ENCODE results near the gene PPFIBP1. TPM values are rescaled to one million over a fixed set of nuclear protein-coding genes. Genes with fewer than 3 reads are reported as not detected.

Gene PPFIBP1
- total RNA-seq, 1 donor from 2014 or later = 31.1 TPM

- no peak for DNase-seq (ENCODE audit: low read depth)
- Histone ChIP-seq H3K36me3 (ENCODE audit: control insufficient read depth, insufficient read depth, low read length) (no peaks in the 10 kb centered on the region), H3K27me3 (ENCODE audit: control insufficient read depth, insufficient read depth, low read length) (no peaks in the 10 kb centered on the region), H3K4me3 (ENCODE audit: low read depth, low read length) (no peak overlapping the region)
- FAIRE-seq = no peak
- no peak for TF ChIP-seq CTCF (IDR thresholded peaks at IDR 0.05; ENCODE audit: insufficient read depth, low read length, severe bottlenecking)
Observed at GRCh38 chr12:27521066-27521465, 2.9 kb upstream of the PPFIBP1 start.

- no peak overlapping the region for H3K4me3 ChIP-seq (ENCODE audit: low read depth, low read length)
- DNase-seq (ENCODE audit: low read depth) = no peak
- no peak for FAIRE-seq
- H3K36me3 ChIP-seq (ENCODE audit: control insufficient read depth, insufficient read depth, low read length) = no peaks in the 10 kb centered on the region
- H3K27me3 ChIP-seq (ENCODE audit: control insufficient read depth, insufficient read depth, low read length) = no peaks in the 10 kb centered on the region
- TF ChIP-seq CTCF (IDR thresholded peaks at IDR 0.05; ENCODE audit: insufficient read depth, low read length, severe bottlenecking) = no peak
Observed at GRCh38 chr12:27521981-27522380, 2.0 kb upstream of the PPFIBP1 start.

GRCh38 chr12:27523305-27523641 lies 733 bp upstream of the PPFIBP1 start:
- H3K4me3 ChIP-seq (ENCODE audit: low read depth, low read length) = peak overlapping the region; percentile 75
- no peak for FAIRE-seq
- no peak for TF ChIP-seq CTCF (IDR thresholded peaks at IDR 0.05; ENCODE audit: insufficient read depth, low read length, severe bottlenecking)
- no peak for DNase-seq (ENCODE audit: low read depth)
- H3K36me3 ChIP-seq (ENCODE audit: control insufficient read depth, insufficient read depth, low read length) = no peaks in the 10 kb centered on the region
- no peaks in the 10 kb centered on the region for H3K27me3 ChIP-seq (ENCODE audit: control insufficient read depth, insufficient read depth, low read length)

GRCh38 chr12:27524494-27524835 lies 459 bp downstream of the PPFIBP1 start:
- TF ChIP-seq CTCF (IDR thresholded peaks at IDR 0.05; ENCODE audit: insufficient read depth, low read length, severe bottlenecking) = no peak
- no peaks in the 10 kb centered on the region for H3K27me3 ChIP-seq (ENCODE audit: control insufficient read depth, insufficient read depth, low read length)
- no peak for DNase-seq (ENCODE audit: low read depth)
- no peak for FAIRE-seq
- H3K36me3 ChIP-seq (ENCODE audit: control insufficient read depth, insufficient read depth, low read length) = no peaks in the 10 kb centered on the region
- peak overlapping the region; percentile 75 for H3K4me3 ChIP-seq (ENCODE audit: low read depth, low read length)

DNA sequence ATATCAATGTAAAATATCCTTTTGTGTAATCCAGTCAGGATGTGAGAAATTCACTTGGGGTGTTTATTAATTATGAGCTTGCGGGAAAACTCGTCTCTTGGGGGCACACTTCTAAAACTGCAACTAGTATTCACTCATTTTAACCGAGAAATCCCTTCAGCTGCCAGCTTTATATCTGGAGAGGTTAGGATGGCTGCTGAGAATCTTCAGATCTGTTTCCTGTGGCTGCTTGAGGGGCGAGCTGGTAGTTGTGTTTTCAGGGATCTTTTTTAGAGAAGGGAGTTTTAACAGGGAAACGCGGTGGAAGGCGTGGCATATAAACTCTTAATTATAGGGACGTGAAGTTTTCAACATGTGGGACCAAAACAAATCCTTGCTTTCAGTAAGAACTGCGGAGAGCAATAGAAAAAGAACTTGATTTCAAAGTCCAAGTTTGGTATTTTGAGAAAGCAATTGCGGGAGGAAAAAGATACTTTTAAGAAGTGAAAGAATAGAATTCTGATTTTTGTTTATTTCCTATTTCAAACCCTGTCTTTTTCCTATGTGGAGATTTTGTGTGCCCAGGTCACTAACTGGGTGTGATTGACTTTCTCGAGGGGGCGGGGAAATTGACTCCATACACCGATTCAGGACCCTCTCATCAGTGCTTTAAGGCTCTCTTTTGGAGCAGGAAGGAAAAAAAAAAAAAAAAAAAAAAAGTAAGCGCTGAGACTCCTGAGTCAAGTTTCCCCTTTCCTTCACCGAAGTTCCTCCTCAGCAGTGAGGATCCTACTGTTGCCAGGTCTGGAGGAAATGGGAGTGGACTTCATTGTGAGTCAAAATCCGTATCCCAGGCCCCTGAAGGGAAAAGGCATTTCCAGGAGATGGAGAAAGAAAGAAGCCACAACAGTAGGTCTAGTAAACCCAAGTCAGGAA lies 1.1 kb downstream of the PPFIBP1 start:
- no peak for FAIRE-seq
- H3K27me3 ChIP-seq (ENCODE audit: control insufficient read depth, insufficient read depth, low read length) = no peaks in the 10 kb centered on the region
- peak; percentile 86 for DNase-seq (ENCODE audit: low read depth)
- TF ChIP-seq CTCF (IDR thresholded peaks at IDR 0.05; ENCODE audit: insufficient read depth, low read length, severe bottlenecking) = no peak
- H3K4me3 ChIP-seq (ENCODE audit: low read depth, low read length) = peak overlapping the region; percentile 75
- no peaks in the 10 kb centered on the region for H3K36me3 ChIP-seq (ENCODE audit: control insufficient read depth, insufficient read depth, low read length)

- no peak for FAIRE-seq
- no peak overlapping the region for H3K4me3 ChIP-seq (ENCODE audit: low read depth, low read length)
- no peak for DNase-seq (ENCODE audit: low read depth)
- TF ChIP-seq CTCF (IDR thresholded peaks at IDR 0.05; ENCODE audit: insufficient read depth, low read length, severe bottlenecking) = no peak
- no peaks in the 10 kb centered on the region for H3K27me3 ChIP-seq (ENCODE audit: control insufficient read depth, insufficient read depth, low read length)
- no peaks in the 10 kb centered on the region for H3K36me3 ChIP-seq (ENCODE audit: control insufficient read depth, insufficient read depth, low read length)
Observed at GRCh38 chr12:27527512-27527911, 3.5 kb downstream of the PPFIBP1 start.

Data from bronchial epithelial cell (primary cell).